ENCODE data around the gene IL6.
"Not testable (repeated sequence)": the region's sequence is repeated elsewhere in the genome, so short reads cannot be mapped to it uniquely, and the experiment has no call there.

IL6 gene

DNA sequence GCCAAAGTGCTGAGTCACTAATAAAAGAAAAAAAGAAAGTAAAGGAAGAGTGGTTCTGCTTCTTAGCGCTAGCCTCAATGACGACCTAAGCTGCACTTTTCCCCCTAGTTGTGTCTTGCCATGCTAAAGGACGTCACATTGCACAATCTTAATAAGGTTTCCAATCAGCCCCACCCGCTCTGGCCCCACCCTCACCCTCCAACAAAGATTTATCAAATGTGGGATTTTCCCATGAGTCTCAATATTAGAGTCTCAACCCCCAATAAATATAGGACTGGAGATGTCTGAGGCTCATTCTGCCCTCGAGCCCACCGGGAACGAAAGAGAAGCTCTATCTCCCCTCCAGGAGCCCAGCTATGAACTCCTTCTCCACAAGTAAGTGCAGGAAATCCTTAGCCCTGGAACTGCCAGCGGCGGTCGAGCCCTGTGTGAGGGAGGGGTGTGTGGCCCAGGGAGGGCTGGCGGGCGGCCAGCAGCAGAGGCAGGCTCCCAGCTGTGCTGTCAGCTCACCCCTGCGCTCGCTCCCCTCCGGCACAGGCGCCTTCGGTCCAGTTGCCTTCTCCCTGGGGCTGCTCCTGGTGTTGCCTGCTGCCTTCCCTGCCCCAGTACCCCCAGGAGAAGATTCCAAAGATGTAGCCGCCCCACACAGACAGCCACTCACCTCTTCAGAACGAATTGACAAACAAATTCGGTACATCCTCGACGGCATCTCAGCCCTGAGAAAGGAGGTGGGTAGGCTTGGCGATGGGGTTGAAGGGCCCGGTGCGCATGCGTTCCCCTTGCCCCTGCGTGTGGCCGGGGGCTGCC is at the start of gene IL6:
Gene IL6 (plus strand): TSS at position 294 of the 807 bp plus-strand sequence. CDS start 63 bp downstream, at position 357.
- H3K4me1 ChIP-seq (ENCODE audit: control insufficient read depth, insufficient read depth, low read length) = peaks cover 13% of the 10 kb centered on the region

DNA sequence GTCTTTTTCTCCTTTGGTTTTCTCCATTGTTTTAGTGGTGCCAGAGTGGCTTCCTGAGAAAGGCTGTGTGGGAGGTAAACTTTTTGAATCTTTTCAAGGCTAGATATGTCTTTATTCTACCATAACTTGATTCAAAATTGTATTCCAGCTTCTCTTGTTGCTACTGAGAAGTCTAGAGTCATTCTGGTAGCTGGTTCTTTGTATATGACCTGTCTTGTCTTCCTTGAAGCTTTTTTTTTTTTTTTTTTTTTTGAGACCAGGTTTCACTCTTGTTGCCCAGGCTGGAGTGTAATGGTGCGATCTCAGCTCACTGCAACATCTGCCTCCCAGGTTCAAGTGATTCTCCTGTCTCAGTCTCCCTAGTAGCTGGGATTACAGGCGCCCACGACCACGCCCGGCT is 49.7 kb upstream of the IL6 start:
- H3K4me3 ChIP-seq (ENCODE audit: low read length); H3K4me1 ChIP-seq (ENCODE audit: control insufficient read depth, insufficient read depth, low read length); H3K9ac ChIP-seq (ENCODE audit: low read length); H3K27ac ChIP-seq (ENCODE audit: low read depth, low read length); H3K36me3 ChIP-seq (ENCODE audit: control insufficient read depth, insufficient read depth, low read length); H3K27me3 ChIP-seq (ENCODE audit: control insufficient read depth, insufficient read depth, low read length): not testable (repeated sequence)

More for the DNA sequence above, at the start of gene IL6:
- Histone ChIP-seq H3K4me3 (ENCODE audit: low read length) (peak within 1 kb of the TSS; percentile 50), H3K9ac (ENCODE audit: low read length) (no peak within 1 kb of the TSS), H3K27ac (ENCODE audit: low read depth, low read length) (peak within 1 kb of the TSS; percentile 27), H3K36me3 (ENCODE audit: control insufficient read depth, insufficient read depth, low read length) (no peaks in the 10 kb centered on the region), H3K27me3 (ENCODE audit: control insufficient read depth, insufficient read depth, low read length) (no peaks in the 10 kb centered on the region)

DNA sequence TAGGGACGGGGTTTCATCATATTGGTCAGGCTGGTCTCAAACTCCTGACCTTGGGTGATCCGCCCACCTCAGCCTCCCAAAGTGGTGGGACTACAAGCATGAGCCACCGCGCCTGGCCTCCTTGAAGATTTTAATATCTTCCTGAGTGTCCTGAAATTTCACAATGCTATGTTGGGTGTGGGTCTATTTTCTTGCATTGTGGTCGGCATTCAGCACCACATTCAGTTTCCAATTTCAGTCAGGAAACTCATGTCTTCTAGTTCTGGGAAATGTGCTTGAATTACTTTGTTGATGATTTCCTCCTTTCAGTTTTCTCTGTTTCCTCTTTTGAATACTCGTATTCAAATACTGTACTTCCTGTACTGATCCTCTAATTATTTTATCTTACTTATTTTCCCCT is 49.3 kb upstream of the IL6 start:
- H3K27ac ChIP-seq (ENCODE audit: low read depth, low read length) = no peak overlapping the region
- no peaks in the 10 kb centered on the region for H3K36me3 ChIP-seq (ENCODE audit: control insufficient read depth, insufficient read depth, low read length)
- no peaks in the 10 kb centered on the region for H3K4me1 ChIP-seq (ENCODE audit: control insufficient read depth, insufficient read depth, low read length)

DNA sequence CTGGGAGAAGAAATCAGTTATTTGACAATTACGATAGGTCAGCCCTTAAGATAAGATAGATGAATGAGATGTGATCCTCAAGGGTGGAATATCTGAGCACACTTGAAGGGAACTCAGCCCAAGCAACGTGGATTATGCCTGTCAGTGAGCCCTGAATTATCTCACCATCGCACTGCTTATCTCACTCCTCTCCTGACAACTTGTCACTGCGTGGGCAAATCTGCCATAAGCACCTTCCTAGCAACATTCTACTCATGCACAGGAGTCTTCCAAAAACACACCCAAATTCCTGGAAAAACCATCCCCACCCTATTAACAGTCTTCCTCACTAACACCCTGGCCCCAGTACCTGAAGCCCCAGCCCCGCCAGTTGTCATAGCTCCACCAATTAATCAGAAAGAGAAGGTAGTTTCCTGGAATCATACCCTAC is 46.5 kb upstream of the IL6 start:
- H3K9ac ChIP-seq (ENCODE audit: low read length) = no peak overlapping the region
- H3K36me3 ChIP-seq (ENCODE audit: control insufficient read depth, insufficient read depth, low read length) = no peaks in the 10 kb centered on the region
- no peak overlapping the region for H3K27ac ChIP-seq (ENCODE audit: low read depth, low read length)
- H3K4me3 ChIP-seq (ENCODE audit: low read length) = no peak overlapping the region
- H3K27me3 ChIP-seq (ENCODE audit: control insufficient read depth, insufficient read depth, low read length) = no peaks in the 10 kb centered on the region
- H3K4me1 ChIP-seq (ENCODE audit: control insufficient read depth, insufficient read depth, low read length) = no peaks in the 10 kb centered on the region

More for the DNA sequence above, 49.3 kb upstream of the IL6 start:
- Histone ChIP-seq H3K27me3 (ENCODE audit: control insufficient read depth, insufficient read depth, low read length) (no peaks in the 10 kb centered on the region), H3K4me3 (ENCODE audit: low read length) (no peak overlapping the region), H3K9ac (ENCODE audit: low read length) (no peak overlapping the region)

DNA sequence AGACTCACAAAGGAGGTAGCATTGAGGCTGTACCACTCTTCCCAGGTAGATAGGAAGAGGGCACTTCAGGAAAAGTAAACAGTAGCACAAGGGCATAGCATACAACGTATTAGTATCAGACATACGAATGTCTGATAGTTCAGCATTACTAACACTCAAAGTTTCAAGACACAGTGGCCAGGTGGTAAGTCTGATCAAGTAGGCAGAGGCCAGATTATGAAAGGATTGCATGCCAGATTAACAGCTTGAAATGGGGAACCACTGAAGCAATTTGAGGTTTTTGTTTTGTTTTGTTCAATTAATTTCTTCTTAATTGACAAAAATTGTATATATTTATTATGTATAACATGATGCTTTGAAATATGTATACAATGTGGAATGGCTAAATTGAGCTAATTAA is 45.7 kb upstream of the IL6 start:
- H3K27ac ChIP-seq (ENCODE audit: low read depth, low read length) = no peak overlapping the region
- no peak overlapping the region for H3K9ac ChIP-seq (ENCODE audit: low read length)
- H3K4me1 ChIP-seq (ENCODE audit: control insufficient read depth, insufficient read depth, low read length) = no peaks in the 10 kb centered on the region
- no peak overlapping the region for H3K4me3 ChIP-seq (ENCODE audit: low read length)
- no peaks in the 10 kb centered on the region for H3K27me3 ChIP-seq (ENCODE audit: control insufficient read depth, insufficient read depth, low read length)
- H3K36me3 ChIP-seq (ENCODE audit: control insufficient read depth, insufficient read depth, low read length) = no peaks in the 10 kb centered on the region

DNA sequence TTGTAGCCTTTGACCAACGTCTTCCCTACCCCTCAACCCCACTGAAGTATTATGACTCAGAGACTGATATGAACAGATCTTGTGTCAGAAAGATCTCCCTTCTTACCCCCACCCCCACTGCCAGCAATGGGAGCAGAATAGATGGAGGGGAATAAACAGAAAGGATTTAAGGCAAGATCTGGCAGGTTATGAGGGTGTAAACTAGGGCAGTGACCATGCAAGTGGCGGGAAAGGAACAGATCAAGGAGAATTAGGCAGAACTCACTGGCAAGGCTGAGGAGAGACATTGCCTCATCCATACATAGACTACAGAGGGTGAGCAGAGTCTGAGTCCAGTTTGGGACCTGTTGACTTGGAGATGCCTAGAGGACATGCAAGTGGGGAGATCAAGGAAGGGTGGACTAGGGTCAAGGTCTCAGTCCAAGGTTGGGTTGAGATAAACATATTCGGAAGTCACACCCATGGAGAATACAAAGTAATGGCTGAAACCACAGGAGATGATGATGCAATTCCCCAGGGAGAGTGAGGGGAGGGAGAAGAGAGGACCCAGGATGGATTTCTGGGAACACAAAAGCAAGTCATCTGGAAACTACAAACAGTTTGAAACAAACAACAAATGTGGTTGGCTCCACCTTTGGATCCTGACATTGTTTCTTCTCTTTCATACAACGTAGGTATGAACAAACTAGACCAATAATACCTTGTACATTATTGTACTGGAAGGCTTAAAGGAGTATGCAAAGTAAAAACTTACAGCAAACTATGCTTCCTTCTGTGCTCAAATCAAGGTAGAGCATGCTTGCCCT is 44.9 kb upstream of the IL6 start:
- Histone ChIP-seq H3K4me3 (ENCODE audit: low read length) (no peak overlapping the region), H3K36me3 (ENCODE audit: control insufficient read depth, insufficient read depth, low read length) (no peaks in the 10 kb centered on the region), H3K4me1 (ENCODE audit: control insufficient read depth, insufficient read depth, low read length) (no peaks in the 10 kb centered on the region)

DNA sequence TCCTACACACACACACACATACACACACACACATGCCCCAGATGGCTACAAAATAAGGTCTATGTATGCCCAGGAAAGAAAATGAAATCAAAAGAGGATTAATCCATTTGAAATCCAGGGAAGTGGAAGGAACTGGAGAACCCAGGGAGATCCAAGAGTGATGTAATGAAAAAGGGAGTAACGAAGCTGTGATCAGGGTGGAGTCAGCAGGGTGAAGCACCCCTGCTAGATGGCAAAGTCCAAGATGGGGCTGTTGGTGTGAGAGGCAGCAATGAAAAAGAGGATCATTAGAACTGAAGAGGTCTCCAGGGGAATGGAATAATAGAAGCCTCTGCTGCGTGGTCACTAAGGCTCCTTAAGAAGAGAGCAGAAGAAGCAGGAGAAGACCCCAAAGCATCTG is 43.6 kb upstream of the IL6 start:
- no peak overlapping the region for H3K27ac ChIP-seq (ENCODE audit: low read depth, low read length)
- no peak overlapping the region for H3K4me3 ChIP-seq (ENCODE audit: low read length)
- H3K27me3 ChIP-seq (ENCODE audit: control insufficient read depth, insufficient read depth, low read length) = no peaks in the 10 kb centered on the region
- no peaks in the 10 kb centered on the region for H3K36me3 ChIP-seq (ENCODE audit: control insufficient read depth, insufficient read depth, low read length)
- no peaks in the 10 kb centered on the region for H3K4me1 ChIP-seq (ENCODE audit: control insufficient read depth, insufficient read depth, low read length)
- H3K9ac ChIP-seq (ENCODE audit: low read length) = no peak overlapping the region

More for the DNA sequence above, 44.9 kb upstream of the IL6 start:
- no peaks in the 10 kb centered on the region for H3K27me3 ChIP-seq (ENCODE audit: control insufficient read depth, insufficient read depth, low read length)
- no peak overlapping the region for H3K27ac ChIP-seq (ENCODE audit: low read depth, low read length)
- no peak overlapping the region for H3K9ac ChIP-seq (ENCODE audit: low read length)

DNA sequence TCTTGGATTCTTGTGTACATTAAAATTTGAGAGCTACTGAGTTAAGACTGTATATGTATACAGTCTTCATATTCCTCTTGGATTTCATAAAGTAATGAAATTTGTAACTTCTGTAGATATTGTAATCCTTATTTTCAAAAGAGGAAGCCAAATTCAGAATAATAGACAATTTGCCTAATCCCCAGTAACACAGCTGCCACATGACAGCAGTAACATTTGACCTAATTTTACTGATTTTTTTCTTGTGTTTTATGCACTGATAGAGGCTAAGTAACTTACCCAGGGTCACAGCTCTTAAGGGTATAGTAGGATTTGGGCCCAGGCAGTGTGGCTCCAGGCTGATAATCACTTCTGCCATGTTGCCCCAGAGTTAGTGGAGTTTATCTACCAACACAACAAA is 40.4 kb upstream of the IL6 start:
- Histone ChIP-seq H3K27me3 (ENCODE audit: control insufficient read depth, insufficient read depth, low read length) (no peaks in the 10 kb centered on the region), H3K27ac (ENCODE audit: low read depth, low read length) (no peak overlapping the region), H3K4me3 (ENCODE audit: low read length) (no peak overlapping the region), H3K4me1 (ENCODE audit: control insufficient read depth, insufficient read depth, low read length) (no peaks in the 10 kb centered on the region), H3K9ac (ENCODE audit: low read length) (no peak overlapping the region), H3K36me3 (ENCODE audit: control insufficient read depth, insufficient read depth, low read length) (no peaks in the 10 kb centered on the region)

DNA sequence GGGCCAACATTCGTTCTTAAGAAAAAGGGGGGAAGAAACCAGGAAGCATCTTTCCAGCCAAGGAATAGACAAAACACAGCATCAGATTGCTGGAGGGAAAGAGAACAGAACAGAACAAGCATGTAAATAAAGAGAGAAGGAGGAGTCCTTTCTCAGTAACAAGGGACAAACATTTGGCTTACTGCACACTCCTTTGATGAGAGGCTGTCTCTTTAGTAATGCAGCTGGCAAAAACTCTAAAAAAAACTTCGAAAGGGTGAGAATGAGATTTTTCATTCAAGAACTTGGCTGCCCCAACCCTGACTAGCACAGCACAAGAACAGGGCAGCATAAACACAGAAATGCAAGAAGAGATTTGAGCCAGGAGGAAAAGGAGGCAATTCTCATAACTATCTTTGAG is 38.9 kb upstream of the IL6 start:
- no peaks in the 10 kb centered on the region for H3K4me1 ChIP-seq (ENCODE audit: control insufficient read depth, insufficient read depth, low read length)

DNA sequence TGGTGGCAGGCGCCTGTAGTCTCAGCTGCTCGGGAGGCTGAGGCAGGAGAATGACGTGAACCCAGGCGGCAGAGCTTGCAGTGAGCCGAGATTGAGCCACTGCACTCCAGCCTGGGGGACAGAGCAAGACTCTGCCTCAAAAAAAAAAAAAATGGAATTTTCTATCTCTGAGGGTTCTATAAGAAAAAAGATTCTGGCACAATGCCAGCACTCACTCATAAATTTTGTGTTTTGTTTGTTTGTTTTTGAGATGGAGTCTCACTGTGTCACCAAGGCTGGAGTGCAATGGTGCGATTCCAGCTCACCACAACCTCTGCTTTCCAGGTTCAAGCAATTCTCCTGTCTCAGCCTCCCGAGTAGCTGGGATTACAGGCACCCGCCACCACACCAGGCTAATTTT is 38.1 kb upstream of the IL6 start:
- not testable (repeated sequence) for H3K27me3 ChIP-seq (ENCODE audit: control insufficient read depth, insufficient read depth, low read length); H3K27ac ChIP-seq (ENCODE audit: low read depth, low read length); H3K4me3 ChIP-seq (ENCODE audit: low read length); H3K4me1 ChIP-seq (ENCODE audit: control insufficient read depth, insufficient read depth, low read length); H3K36me3 ChIP-seq (ENCODE audit: control insufficient read depth, insufficient read depth, low read length); H3K9ac ChIP-seq (ENCODE audit: low read length)

More for the DNA sequence above, 38.9 kb upstream of the IL6 start:
- Histone ChIP-seq H3K9ac (ENCODE audit: low read length) (no peak overlapping the region), H3K27me3 (ENCODE audit: control insufficient read depth, insufficient read depth, low read length) (no peaks in the 10 kb centered on the region), H3K27ac (ENCODE audit: low read depth, low read length) (no peak overlapping the region), H3K36me3 (ENCODE audit: control insufficient read depth, insufficient read depth, low read length) (no peaks in the 10 kb centered on the region), H3K4me3 (ENCODE audit: low read length) (no peak overlapping the region)

DNA sequence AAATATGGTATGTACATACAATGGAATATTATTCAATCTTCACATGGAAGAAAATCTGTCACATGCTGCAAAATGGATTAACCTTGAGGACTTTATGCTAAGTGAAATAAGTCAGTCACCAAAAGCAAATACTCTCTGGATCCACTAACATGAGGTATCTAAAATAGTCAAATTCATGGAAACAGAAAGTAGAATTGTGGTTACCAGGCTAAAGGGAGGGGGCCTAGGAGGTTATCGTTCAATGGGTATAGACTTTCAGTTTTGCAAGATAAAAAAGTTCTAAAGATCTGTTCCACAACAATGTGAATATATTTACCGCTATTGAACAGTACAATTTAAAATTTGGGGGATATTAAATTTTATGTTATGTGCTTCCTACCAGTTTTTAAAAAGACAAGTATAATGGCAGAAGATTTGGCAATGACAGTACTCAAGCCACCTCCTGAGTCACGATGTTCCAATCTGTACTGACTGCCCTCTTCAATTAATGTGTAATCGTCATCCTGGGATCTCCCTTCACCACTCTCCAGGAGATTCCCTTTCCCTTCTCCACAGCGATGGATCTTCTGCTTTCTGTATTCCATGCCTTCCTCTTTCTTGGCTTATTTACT is 32.3 kb upstream of the IL6 start:
- Histone ChIP-seq H3K36me3 (ENCODE audit: control insufficient read depth, insufficient read depth, low read length) (no peaks in the 10 kb centered on the region), H3K27me3 (ENCODE audit: control insufficient read depth, insufficient read depth, low read length) (no peaks in the 10 kb centered on the region), H3K9ac (ENCODE audit: low read length) (no peak overlapping the region), H3K4me1 (ENCODE audit: control insufficient read depth, insufficient read depth, low read length) (no peaks in the 10 kb centered on the region), H3K27ac (ENCODE audit: low read depth, low read length) (no peak overlapping the region), H3K4me3 (ENCODE audit: low read length) (no peak overlapping the region)

DNA sequence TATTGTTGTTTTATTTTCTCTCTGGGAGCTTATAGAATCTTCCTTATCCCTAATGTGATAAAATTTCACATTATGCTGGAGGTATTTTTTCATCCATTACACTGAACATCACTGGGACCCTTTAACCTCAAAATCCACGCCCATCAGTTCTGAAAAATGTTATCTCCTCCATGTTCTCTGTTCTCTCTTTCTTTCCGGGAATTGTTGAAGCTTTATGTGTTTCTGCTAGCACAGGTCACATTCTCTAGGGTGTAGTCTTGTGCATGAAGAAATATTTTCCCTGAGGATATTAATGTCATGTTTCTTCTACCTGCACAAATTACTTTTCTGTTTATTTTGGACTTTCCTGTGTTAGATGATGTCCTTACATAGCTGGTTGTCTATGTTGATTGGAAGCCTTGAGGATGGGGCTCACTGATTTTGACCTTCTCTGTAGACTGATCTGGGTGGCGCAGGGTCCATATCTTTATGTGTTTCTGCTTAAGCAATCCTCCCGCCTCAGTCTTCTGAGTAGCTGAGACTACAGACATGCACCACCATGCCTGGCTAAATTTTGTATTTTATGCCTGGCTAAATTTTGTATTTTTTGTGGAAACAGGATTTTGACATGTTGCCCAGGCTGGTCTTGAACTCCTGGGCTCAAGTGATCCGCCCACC is 31.4 kb upstream of the IL6 start:
- Histone ChIP-seq H3K36me3 (ENCODE audit: control insufficient read depth, insufficient read depth, low read length) (no peaks in the 10 kb centered on the region), H3K4me3 (ENCODE audit: low read length) (no peak overlapping the region), H3K27ac (ENCODE audit: low read depth, low read length) (no peak overlapping the region), H3K27me3 (ENCODE audit: control insufficient read depth, insufficient read depth, low read length) (no peaks in the 10 kb centered on the region), H3K9ac (ENCODE audit: low read length) (no peak overlapping the region), H3K4me1 (ENCODE audit: control insufficient read depth, insufficient read depth, low read length) (no peaks in the 10 kb centered on the region)
